22Rv1 (cell line): Measurements from ENCODE around the gene NGDN.

ENCODE experiments used
- H3K27ac ChIP-seq: fragments of 450-650 bp; 2 replicates; pipeline ENCODE4 v1.5.1; 2017
- ZFX ChIP-seq: fragments of 450-650 bp; IDR thresholded peaks from 2 replicates; pipeline ENCODE4 v1.6.1; 2017; ENCODE audit warnings: antibody characterized with exemption, borderline replicate concordance
- TF ChIP-seq, protein P1 (sequence below): fragments of 450-650 bp; IDR thresholded peaks from 2 replicates; pipeline ENCODE4 v1.5.1; 2017; ENCODE audit warnings: mild to moderate bottlenecking

NGDN gene

GRCh38 chr14:23517650-23518326 lies 48.3 kb downstream of the NGDN start:
- no peak overlapping the region for H3K27ac ChIP-seq
- TF ChIP-seq ZFX = no peak
- TF ChIP-seq, protein P1, sequence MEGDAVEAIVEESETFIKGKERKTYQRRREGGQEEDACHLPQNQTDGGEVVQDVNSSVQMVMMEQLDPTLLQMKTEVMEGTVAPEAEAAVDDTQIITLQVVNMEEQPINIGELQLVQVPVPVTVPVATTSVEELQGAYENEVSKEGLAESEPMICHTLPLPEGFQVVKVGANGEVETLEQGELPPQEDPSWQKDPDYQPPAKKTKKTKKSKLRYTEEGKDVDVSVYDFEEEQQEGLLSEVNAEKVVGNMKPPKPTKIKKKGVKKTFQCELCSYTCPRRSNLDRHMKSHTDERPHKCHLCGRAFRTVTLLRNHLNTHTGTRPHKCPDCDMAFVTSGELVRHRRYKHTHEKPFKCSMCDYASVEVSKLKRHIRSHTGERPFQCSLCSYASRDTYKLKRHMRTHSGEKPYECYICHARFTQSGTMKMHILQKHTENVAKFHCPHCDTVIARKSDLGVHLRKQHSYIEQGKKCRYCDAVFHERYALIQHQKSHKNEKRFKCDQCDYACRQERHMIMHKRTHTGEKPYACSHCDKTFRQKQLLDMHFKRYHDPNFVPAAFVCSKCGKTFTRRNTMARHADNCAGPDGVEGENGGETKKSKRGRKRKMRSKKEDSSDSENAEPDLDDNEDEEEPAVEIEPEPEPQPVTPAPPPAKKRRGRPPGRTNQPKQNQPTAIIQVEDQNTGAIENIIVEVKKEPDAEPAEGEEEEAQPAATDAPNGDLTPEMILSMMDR = no peak

DNA sequence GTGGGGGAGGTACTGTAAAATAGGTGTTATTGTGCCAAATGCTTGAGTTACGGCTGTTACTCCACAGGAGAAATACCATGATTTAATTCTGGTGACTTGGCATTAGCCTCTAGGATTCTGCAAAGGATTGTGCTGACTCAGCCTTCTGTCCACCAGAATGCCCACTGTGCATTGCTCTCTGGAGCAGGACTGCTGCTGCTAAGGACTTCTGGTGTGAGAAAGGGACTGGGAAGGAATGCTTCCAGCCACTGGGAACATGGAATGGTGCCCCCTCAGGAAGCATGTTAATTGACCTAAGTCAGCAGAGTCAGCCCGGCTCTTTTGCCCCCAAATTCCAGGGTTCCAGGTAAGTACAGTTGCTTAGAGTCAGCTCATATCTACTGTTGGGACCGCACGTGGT lies 49.2 kb downstream of the NGDN start:
- TF ChIP-seq ZFX = no peak
- TF ChIP-seq, protein P1 = no peak
- no peak overlapping the region for H3K27ac ChIP-seq

- H3K27ac ChIP-seq = no peak overlapping the region
- no peak for TF ChIP-seq ZFX
- TF ChIP-seq, protein P1 = no peak
Observed at GRCh38 chr14:23520899-23521533, 51.5 kb downstream of the NGDN start.

GRCh38 chr14:23521785-23522640 lies 52.5 kb downstream of the NGDN start:
- TF ChIP-seq ZFX = no peak
- TF ChIP-seq, protein P1 = no peak

GRCh38 chr14:23522643-23523198 lies 53.2 kb downstream of the NGDN start:
- no peak overlapping the region for H3K27ac ChIP-seq
- TF ChIP-seq, protein P1 = no peak
- TF ChIP-seq ZFX = no peak

More at GRCh38 chr14:23521785-23522640, 52.5 kb downstream of the NGDN start:
- H3K27ac ChIP-seq = no peak overlapping the region

GRCh38 chr14:23523229-23524016 lies 53.9 kb downstream of the NGDN start:
- TF ChIP-seq, protein P1 = no peak
- TF ChIP-seq ZFX = no peak

More at GRCh38 chr14:23523229-23524016, 53.9 kb downstream of the NGDN start:
- no peak overlapping the region for H3K27ac ChIP-seq
